HG03025 (cell line): ENCODE results near the gene GGCT.

Experiments
- ATAC-seq: cut with Tn5 transposase; IDR thresholded peaks from one replicate; pipeline ENCODE4 v1.9.1; 2021; ENCODE audit warnings: mild to moderate bottlenecking, moderate library complexity; ENCODE audit not compliant: unreplicated experiment, low FRiP score

GGCT gene

GRCh38 chr7:30465046-30465810, 39.4 kb downstream of the GGCT start:
- no peak for ATAC-seq

- ATAC-seq, result no peak
Observed at GRCh38 chr7:30464231-30464671, 40.4 kb downstream of the GGCT start.

- ATAC-seq, result no peak
Observed at GRCh38 chr7:30463405-30464145, 41.1 kb downstream of the GGCT start.

- ATAC-seq, result no peak
Observed at GRCh38 chr7:30462179-30462578, 42.5 kb downstream of the GGCT start.

- no peak for ATAC-seq
Observed at GRCh38 chr7:30460246-30460633, 44.4 kb downstream of the GGCT start.

GRCh38 chr7:30459591-30460245, 44.9 kb downstream of the GGCT start:
- ATAC-seq, result no peak

GRCh38 chr7:30458311-30458710, 46.3 kb downstream of the GGCT start:
- no peak for ATAC-seq

GRCh38 chr7:30453921-30454320, 50.7 kb downstream of the GGCT start:
- ATAC-seq, result no peak

GRCh38 chr7:30453016-30453415, 51.6 kb downstream of the GGCT start:
- no peak for ATAC-seq

GRCh38 chr7:30452280-30452930, 52.2 kb downstream of the GGCT start:
- no peak for ATAC-seq

GRCh38 chr7:30451539-30452279, 52.9 kb downstream of the GGCT start:
- ATAC-seq, result no peak

- ATAC-seq, result no peak
Observed at GRCh38 chr7:30450983-30451497, 53.6 kb downstream of the GGCT start.

- no peak for ATAC-seq
Observed at GRCh38 chr7:30450240-30450982, 54.2 kb downstream of the GGCT start.

- no peak for ATAC-seq
Observed at GRCh38 chr7:30448461-30449189, 56.0 kb downstream of the GGCT start.

GRCh38 chr7:30447466-30447865, 57.2 kb downstream of the GGCT start:
- ATAC-seq, result no peak
